WTC11 (cell line): ENCODE results near the gene RAD23A. TPM values are rescaled to one million over a fixed set of nuclear protein-coding genes. Genes with fewer than 3 reads are reported as not detected.
A peak's percentile ranks its signal among the peaks of the same experiment; 100 is the strongest.

Source experiments
- AR ChIP-seq: fragments of 250-450 bp; sonication (Bioruptor Pico); IDR thresholded peaks from 2 replicates; pipeline ENCODE4 v1.9.0; 2021; ENCODE audit warnings: mild to moderate bottlenecking
- CBFB ChIP-seq: sonication (generic); formaldehyde crosslinking; IDR thresholded peaks from 2 replicates; pipeline ENCODE4 v1.8.1; 2022; ENCODE audit warnings: mild to moderate bottlenecking, low read depth, missing genetic modification reagents
- CDX4 ChIP-seq: fragments of 250-450 bp; sonication (Bioruptor Pico); IDR thresholded peaks from 2 replicates; pipeline ENCODE4 v1.9.0; 2021; ENCODE audit warnings: moderate library complexity, mild to moderate bottlenecking, inconsistent platforms, borderline replicate concordance
- E2F5 ChIP-seq: sonication (generic); formaldehyde crosslinking; IDR thresholded peaks from 2 replicates; pipeline ENCODE4 v1.8.1; 2022; ENCODE audit warnings: mild to moderate bottlenecking, moderate library complexity, missing genetic modification reagents
- ESRRA ChIP-seq: sonication (generic); formaldehyde crosslinking; IDR thresholded peaks from 2 replicates; pipeline ENCODE4 v1.8.1; 2022; ENCODE audit warnings: mild to moderate bottlenecking, missing genetic modification reagents, borderline replicate concordance
- ETV6 ChIP-seq: sonication (generic); formaldehyde crosslinking; IDR thresholded peaks from 2 replicates; pipeline ENCODE4 v1.8.1; 2022; ENCODE audit warnings: mild to moderate bottlenecking, missing genetic modification reagents
- FOXJ3 ChIP-seq: sonication (generic); formaldehyde crosslinking; IDR thresholded peaks from 2 replicates; pipeline ENCODE4 v1.9.0; 2021; ENCODE audit warnings: missing genetic modification reagents, mild to moderate bottlenecking, borderline replicate concordance
- FOXK1 ChIP-seq: sonication (generic); formaldehyde crosslinking; IDR thresholded peaks from 2 replicates; pipeline ENCODE4 v1.8.0; 2022; ENCODE audit warnings: mild to moderate bottlenecking, moderate library complexity, missing genetic modification reagents
- GRHL2 ChIP-seq: fragments of 250-450 bp; sonication (Bioruptor Pico); IDR thresholded peaks from 2 replicates; pipeline ENCODE4 v1.8.0; 2022; ENCODE audit warnings: mild to moderate bottlenecking, moderate library complexity; ENCODE audit not compliant: insufficient replicate concordance, severe bottlenecking
- GTF2I ChIP-seq: fragments of 250-450 bp; sonication (Bioruptor Pico); conservative IDR thresholded peaks from 2 replicates; pipeline ENCODE4 v1.4.0; 2021; ENCODE audit warnings: mild to moderate bottlenecking
- MAX ChIP-seq: sonication (generic); formaldehyde crosslinking; IDR thresholded peaks from 2 replicates; pipeline ENCODE4 v1.8.0; 2022; ENCODE audit warnings: mild to moderate bottlenecking, missing genetic modification reagents
- NFE2L1 ChIP-seq: sonication (generic); formaldehyde crosslinking; IDR thresholded peaks from 2 replicates; pipeline ENCODE4 v1.8.1; 2023; ENCODE audit warnings: missing genetic modification reagents
- NR3C1 ChIP-seq: sonication (generic); formaldehyde crosslinking; conservative IDR thresholded peaks from 2 replicates; pipeline ENCODE4 v1.8.1; 2023; ENCODE audit warnings: low read depth, mild to moderate bottlenecking, missing genetic modification reagents
- RORB ChIP-seq: fragments of 250-450 bp; sonication (Bioruptor Pico); IDR thresholded peaks from 2 replicates; pipeline ENCODE4 v1.9.0; 2021; ENCODE audit warnings: mild to moderate bottlenecking
- SMAD3 ChIP-seq: sonication (generic); formaldehyde crosslinking; IDR thresholded peaks from 2 replicates; pipeline ENCODE4 v1.8.0; 2022; ENCODE audit warnings: missing genetic modification reagents, mild to moderate bottlenecking, borderline replicate concordance
- SOX15 ChIP-seq: fragments of 250-450 bp; sonication (Bioruptor Pico); IDR thresholded peaks from 2 replicates; pipeline ENCODE4 v1.9.0; 2021; ENCODE audit warnings: mild to moderate bottlenecking
- STAT6 ChIP-seq: sonication (generic); formaldehyde crosslinking; conservative IDR thresholded peaks from 2 replicates; pipeline ENCODE4 v1.8.1; 2023; ENCODE audit warnings: mild to moderate bottlenecking, low read depth, missing genetic modification reagents, moderate library complexity
- TCF7 ChIP-seq: sonication (generic); formaldehyde crosslinking; IDR thresholded peaks from 2 replicates; pipeline ENCODE4 v1.8.0; 2022; ENCODE audit warnings: mild to moderate bottlenecking, low read depth, missing genetic modification reagents, moderate library complexity
- TP53 ChIP-seq: sonication (generic); formaldehyde crosslinking; IDR thresholded peaks from 2 replicates; pipeline ENCODE4 v1.8.1; 2023; ENCODE audit warnings: mild to moderate bottlenecking, missing genetic modification reagents
- ZNF232 ChIP-seq: sonication (generic); formaldehyde crosslinking; IDR thresholded peaks from 2 replicates; pipeline ENCODE4 v1.8.0; 2022; ENCODE audit warnings: mild to moderate bottlenecking, missing genetic modification reagents
- ZNF423 ChIP-seq: fragments of 250-450 bp; sonication (Bioruptor Pico); IDR thresholded peaks from 2 replicates; pipeline ENCODE4 v2.1.2; 2022; ENCODE audit warnings: mild to moderate bottlenecking, moderate library complexity
- ZNF425 ChIP-seq: fragments of 250-450 bp; sonication (Bioruptor Pico); conservative IDR thresholded peaks from 2 replicates; pipeline ENCODE4 v1.9.0; 2021; ENCODE audit warnings: mild to moderate bottlenecking
- total RNA-seq: library from RNA; stranded (reverse); gene quantifications from 3 replicates; pipeline ENCODE4 v1.2.3, GENCODE V29; 2021
- TF ChIP-seq, protein P1 (sequence below): sonication (generic); formaldehyde crosslinking; conservative IDR thresholded peaks from 2 replicates; pipeline ENCODE4 v1.8.1; 2022; ENCODE audit warnings: mild to moderate bottlenecking, missing genetic modification reagents
- TF ChIP-seq, protein P2 (sequence below): fragments of 250-450 bp; sonication (Bioruptor Pico); IDR thresholded peaks from 2 replicates; pipeline ENCODE4 v1.9.0; 2021; ENCODE audit warnings: mild to moderate bottlenecking, borderline replicate concordance

Gene RAD23A
- total RNA-seq, 1 experiment from 2014 or later = 84.3 TPM

GRCh38 chr19:12933287-12934072 lies 12.2 kb upstream of the RAD23A start, which contains the start of gene FARSA (continued):
- TF ChIP-seq STAT6 (CRISPR knock-in tag) = no peak
- TF ChIP-seq GRHL2 = no peak
- TF ChIP-seq, protein P1, sequence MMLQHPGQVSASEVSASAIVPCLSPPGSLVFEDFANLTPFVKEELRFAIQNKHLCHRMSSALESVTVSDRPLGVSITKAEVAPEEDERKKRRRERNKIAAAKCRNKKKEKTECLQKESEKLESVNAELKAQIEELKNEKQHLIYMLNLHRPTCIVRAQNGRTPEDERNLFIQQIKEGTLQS (CRISPR knock-in tag) = no peak
- 0 out of 2 replicates have a peak, but pooled peaks have one; percentile 32 for TF ChIP-seq ETV6 (CRISPR knock-in tag)
- no peak for TF ChIP-seq ZNF423 (CRISPR knock-in tag)
- TF ChIP-seq TP53 (CRISPR knock-in tag) = no peak
- no peak for TF ChIP-seq ZNF232 (CRISPR knock-in tag)
- TF ChIP-seq CDX4 (CRISPR knock-in tag) = no peak
- no peak for TF ChIP-seq FOXJ3
- peak; percentile 90 for TF ChIP-seq MAX (CRISPR knock-in tag)
- TF ChIP-seq ZNF425 (CRISPR knock-in tag) = no peak
- no peak for TF ChIP-seq SMAD3 (CRISPR knock-in tag)
- no peak; the same call in 1 of the 2 replicates for TF ChIP-seq ESRRA (CRISPR knock-in tag)
- peak; percentile 82 for TF ChIP-seq FOXK1 (CRISPR knock-in tag)
- TF ChIP-seq, protein P2, sequence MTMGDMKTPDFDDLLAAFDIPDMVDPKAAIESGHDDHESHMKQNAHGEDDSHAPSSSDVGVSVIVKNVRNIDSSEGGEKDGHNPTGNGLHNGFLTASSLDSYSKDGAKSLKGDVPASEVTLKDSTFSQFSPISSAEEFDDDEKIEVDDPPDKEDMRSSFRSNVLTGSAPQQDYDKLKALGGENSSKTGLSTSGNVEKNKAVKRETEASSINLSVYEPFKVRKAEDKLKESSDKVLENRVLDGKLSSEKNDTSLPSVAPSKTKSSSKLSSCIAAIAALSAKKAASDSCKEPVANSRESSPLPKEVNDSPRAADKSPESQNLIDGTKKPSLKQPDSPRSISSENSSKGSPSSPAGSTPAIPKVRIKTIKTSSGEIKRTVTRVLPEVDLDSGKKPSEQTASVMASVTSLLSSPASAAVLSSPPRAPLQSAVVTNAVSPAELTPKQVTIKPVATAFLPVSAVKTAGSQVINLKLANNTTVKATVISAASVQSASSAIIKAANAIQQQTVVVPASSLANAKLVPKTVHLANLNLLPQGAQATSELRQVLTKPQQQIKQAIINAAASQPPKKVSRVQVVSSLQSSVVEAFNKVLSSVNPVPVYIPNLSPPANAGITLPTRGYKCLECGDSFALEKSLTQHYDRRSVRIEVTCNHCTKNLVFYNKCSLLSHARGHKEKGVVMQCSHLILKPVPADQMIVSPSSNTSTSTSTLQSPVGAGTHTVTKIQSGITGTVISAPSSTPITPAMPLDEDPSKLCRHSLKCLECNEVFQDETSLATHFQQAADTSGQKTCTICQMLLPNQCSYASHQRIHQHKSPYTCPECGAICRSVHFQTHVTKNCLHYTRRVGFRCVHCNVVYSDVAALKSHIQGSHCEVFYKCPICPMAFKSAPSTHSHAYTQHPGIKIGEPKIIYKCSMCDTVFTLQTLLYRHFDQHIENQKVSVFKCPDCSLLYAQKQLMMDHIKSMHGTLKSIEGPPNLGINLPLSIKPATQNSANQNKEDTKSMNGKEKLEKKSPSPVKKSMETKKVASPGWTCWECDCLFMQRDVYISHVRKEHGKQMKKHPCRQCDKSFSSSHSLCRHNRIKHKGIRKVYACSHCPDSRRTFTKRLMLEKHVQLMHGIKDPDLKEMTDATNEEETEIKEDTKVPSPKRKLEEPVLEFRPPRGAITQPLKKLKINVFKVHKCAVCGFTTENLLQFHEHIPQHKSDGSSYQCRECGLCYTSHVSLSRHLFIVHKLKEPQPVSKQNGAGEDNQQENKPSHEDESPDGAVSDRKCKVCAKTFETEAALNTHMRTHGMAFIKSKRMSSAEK = no peak
- no peak for TF ChIP-seq NR3C1 (CRISPR knock-in tag)
- no peak for TF ChIP-seq E2F5
- TF ChIP-seq RORB (CRISPR knock-in tag) = no peak
- no peak for TF ChIP-seq TCF7 (CRISPR knock-in tag)
- TF ChIP-seq SOX15 (CRISPR knock-in tag) = no peak
- no peak for TF ChIP-seq AR
- 0 out of 2 replicates have a peak, but pooled peaks have one; percentile 45 for TF ChIP-seq NFE2L1 (CRISPR knock-in tag)
- TF ChIP-seq GTF2I (CRISPR knock-in tag) = no peak
- TF ChIP-seq CBFB (CRISPR knock-in tag) = no peak
